Osteocyte (in vitro differentiated cells): ENCODE results near the gene TSPAN6. TPM values are rescaled to one million over a fixed set of nuclear protein-coding genes. Genes with fewer than 3 reads are reported as not detected.

Experiments used
- DNase-seq: peaks from one replicate; pipeline ENCODE4 v3.0.0; 2021; ENCODE audit warnings: mixed read lengths; ENCODE audit not compliant: unreplicated experiment; ENCODE audit errors: extremely low spot score
- H3K27ac Mint-ChIP-seq: one replicate; pipeline ENCODE4 v1.8.0; 2021; ENCODE audit warnings: mild to moderate bottlenecking, mixed read lengths; ENCODE audit not compliant: unreplicated experiment
- H3K27me3 Mint-ChIP-seq: one replicate; pipeline ENCODE4 v1.8.0; 2021; ENCODE audit warnings: mixed read lengths; ENCODE audit not compliant: unreplicated experiment
- H3K36me3 Mint-ChIP-seq: one replicate; pipeline ENCODE4 v1.8.0; 2021; ENCODE audit warnings: mixed read lengths; ENCODE audit not compliant: unreplicated experiment
- H3K4me1 Mint-ChIP-seq: one replicate; pipeline ENCODE4 v1.8.0; 2021; ENCODE audit warnings: mixed read lengths; ENCODE audit not compliant: unreplicated experiment
- H3K4me3 Mint-ChIP-seq: one replicate; pipeline ENCODE4 v1.8.0; 2021; ENCODE audit warnings: mild to moderate bottlenecking, moderate library complexity, mixed read lengths; ENCODE audit not compliant: unreplicated experiment
- H3K9me3 Mint-ChIP-seq: one replicate; pipeline ENCODE4 v1.8.0; 2021; ENCODE audit warnings: mixed read lengths; ENCODE audit not compliant: unreplicated experiment
- total RNA-seq: library from RNA; stranded (reverse); gene quantifications from 2 replicates; pipeline ENCODE4 v1.2.1, GENCODE V29; 2021
- TF ChIP-seq, protein P1 (sequence below): fragments of 200-600 bp; sonication (generic); IDR thresholded peaks from 2 replicates; pipeline ENCODE4 v1.5.0; 2021; ENCODE audit warnings: antibody characterized with exemption, mild to moderate bottlenecking, moderate library complexity

Gene TSPAN6
- total RNA-seq, 1 donor from 2014 or later: 49.3 TPM

- Mint-ChIP-seq H3K4me3 (no peak overlapping the region), H3K9me3 (peaks cover 2% of the 10 kb centered on the region), H3K27me3 (peaks cover 10% of the 10 kb centered on the region), H3K4me1 (no peaks in the 10 kb centered on the region), H3K36me3 (no peaks in the 10 kb centered on the region), H3K27ac (no peak overlapping the region)
- TF ChIP-seq, protein P1, sequence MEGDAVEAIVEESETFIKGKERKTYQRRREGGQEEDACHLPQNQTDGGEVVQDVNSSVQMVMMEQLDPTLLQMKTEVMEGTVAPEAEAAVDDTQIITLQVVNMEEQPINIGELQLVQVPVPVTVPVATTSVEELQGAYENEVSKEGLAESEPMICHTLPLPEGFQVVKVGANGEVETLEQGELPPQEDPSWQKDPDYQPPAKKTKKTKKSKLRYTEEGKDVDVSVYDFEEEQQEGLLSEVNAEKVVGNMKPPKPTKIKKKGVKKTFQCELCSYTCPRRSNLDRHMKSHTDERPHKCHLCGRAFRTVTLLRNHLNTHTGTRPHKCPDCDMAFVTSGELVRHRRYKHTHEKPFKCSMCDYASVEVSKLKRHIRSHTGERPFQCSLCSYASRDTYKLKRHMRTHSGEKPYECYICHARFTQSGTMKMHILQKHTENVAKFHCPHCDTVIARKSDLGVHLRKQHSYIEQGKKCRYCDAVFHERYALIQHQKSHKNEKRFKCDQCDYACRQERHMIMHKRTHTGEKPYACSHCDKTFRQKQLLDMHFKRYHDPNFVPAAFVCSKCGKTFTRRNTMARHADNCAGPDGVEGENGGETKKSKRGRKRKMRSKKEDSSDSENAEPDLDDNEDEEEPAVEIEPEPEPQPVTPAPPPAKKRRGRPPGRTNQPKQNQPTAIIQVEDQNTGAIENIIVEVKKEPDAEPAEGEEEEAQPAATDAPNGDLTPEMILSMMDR: no peak
- no peak for DNase-seq
Observed at GRCh38 chrX:100591256-100592051, 45.2 kb downstream of the TSPAN6 start.

GRCh38 chrX:100587861-100588260 is 48.7 kb downstream of the TSPAN6 start:
- TF ChIP-seq, protein P1: no peak
- Mint-ChIP-seq H3K4me3 (no peak overlapping the region), H3K36me3 (no peaks in the 10 kb centered on the region), H3K27me3 (peaks cover 21% of the 10 kb centered on the region), H3K4me1 (no peaks in the 10 kb centered on the region), H3K27ac (no peak overlapping the region), H3K9me3 (no peaks in the 10 kb centered on the region)
- DNase-seq: no peak

- Mint-ChIP-seq H3K27ac (no peak overlapping the region), H3K27me3 (peaks cover 26% of the 10 kb centered on the region), H3K36me3 (no peaks in the 10 kb centered on the region), H3K4me1 (no peaks in the 10 kb centered on the region), H3K9me3 (peaks cover 3% of the 10 kb centered on the region), H3K4me3 (no peak overlapping the region)
- TF ChIP-seq, protein P1: no peak
- no peak for DNase-seq
Observed at GRCh38 chrX:100586747-100587146, 49.9 kb downstream of the TSPAN6 start.

DNA sequence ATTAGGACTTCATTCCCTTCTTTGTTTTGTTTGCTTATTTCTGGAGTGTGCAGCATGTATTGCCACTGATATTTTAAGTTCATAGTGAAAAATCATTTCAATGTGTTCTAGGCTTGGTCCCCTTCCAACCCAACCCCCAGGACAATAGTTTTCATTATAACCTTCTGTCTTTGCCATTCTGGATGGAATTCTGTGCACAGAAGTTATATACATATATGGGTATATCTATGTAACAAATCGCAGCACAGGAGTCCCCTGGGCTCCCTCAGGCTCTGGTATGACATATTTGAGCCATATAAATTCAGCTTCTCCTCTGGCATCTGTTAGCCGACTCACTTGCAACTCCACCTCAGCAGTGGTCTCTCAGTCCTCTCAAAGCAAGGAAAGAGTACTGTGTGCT is 52.0 kb downstream of the TSPAN6 start, which contains the start of gene TNMD:
TSS of gene TNMD (plus strand) at position 326 of the 400 bp plus-strand sequence. CDS start 83 bp downstream, outside the sequence.
- TF ChIP-seq, protein P1: no peak
- Mint-ChIP-seq H3K27ac (no peak within 1 kb of the TSS), H3K27me3 (peaks cover 22% of the 10 kb centered on the region), H3K36me3 (no peaks in the 10 kb centered on the region), H3K4me3 (no peak within 1 kb of the TSS), H3K9me3 (peaks cover 3% of the 10 kb centered on the region), H3K4me1 (no peaks in the 10 kb centered on the region)
- no peak for DNase-seq

Other genes with a start within 250 kb of the TSPAN6 start
- 1.7 and 2.7 TPM in 2 replicates for gene PCDH19, start 226.5 kb downstream of the TSPAN6 start, total RNA-seq
- gene TNMD, start 51.9 kb downstream of the TSPAN6 start, total RNA-seq: not detected in 2 replicates
- 42.8 and 47.9 TPM in 2 replicates for gene SRPX2, start 7.4 kb upstream of the TSPAN6 start, total RNA-seq
- gene SYTL4, start 95.3 kb upstream of the TSPAN6 start, total RNA-seq: 19.7 and 23.2 TPM in 2 replicates
- 12.2 and 14.8 TPM in 2 replicates for gene CSTF2, start 183.6 kb upstream of the TSPAN6 start, total RNA-seq
- gene NOX1, start 237.6 kb upstream of the TSPAN6 start, total RNA-seq: not detected in 2 replicates